ENCODE results near the gene OTUD4. TPM values are rescaled to one million over a fixed set of nuclear protein-coding genes. Genes with fewer than 3 reads are reported as not detected.

OTUD4 gene
- polyA plus RNA-seq, 3 donors: 7.5 to 14.4 (median 9.0) TPM

DNA sequence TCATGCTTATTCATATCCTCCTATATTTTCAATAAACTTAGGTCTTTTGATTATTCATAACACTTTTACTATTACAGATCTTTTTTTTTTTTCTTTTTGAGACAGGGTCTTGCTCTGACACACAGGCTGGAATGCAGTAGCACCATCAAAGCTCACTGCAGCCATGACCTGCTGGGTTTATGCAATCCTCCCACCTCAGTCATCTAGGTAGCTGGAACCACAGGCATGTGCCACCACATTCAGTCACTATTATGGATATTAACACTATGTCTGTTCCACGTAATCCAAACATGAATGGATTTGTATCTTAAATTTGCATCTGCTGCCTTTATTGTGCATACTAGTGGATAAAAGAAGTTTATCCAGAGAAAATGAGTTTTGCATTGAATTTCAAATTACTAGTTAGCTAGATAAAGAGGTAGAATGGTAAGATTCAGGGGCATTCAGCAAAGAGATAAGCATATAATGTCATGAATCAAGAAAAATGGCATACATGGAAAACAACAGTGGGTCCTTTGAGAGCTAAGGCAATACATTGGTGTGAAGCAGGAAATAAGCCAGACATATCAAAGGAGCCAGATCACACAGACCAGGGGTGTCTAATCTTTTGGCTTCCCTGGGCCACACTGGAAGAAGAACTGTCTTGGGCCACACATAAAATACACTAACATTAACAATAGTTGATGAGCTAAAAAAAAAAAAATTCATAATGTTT is 96.3 kb downstream of the OTUD4 start:
- H3K9me3 ChIP-seq (replicated peaks in 1 of 2; ENCODE audit: control insufficient read depth in 1 of 2, insufficient read depth in 1 of 2, low read length in 2 of 2): no peaks in the 10 kb centered on the region
- TF ChIP-seq, protein P1, sequence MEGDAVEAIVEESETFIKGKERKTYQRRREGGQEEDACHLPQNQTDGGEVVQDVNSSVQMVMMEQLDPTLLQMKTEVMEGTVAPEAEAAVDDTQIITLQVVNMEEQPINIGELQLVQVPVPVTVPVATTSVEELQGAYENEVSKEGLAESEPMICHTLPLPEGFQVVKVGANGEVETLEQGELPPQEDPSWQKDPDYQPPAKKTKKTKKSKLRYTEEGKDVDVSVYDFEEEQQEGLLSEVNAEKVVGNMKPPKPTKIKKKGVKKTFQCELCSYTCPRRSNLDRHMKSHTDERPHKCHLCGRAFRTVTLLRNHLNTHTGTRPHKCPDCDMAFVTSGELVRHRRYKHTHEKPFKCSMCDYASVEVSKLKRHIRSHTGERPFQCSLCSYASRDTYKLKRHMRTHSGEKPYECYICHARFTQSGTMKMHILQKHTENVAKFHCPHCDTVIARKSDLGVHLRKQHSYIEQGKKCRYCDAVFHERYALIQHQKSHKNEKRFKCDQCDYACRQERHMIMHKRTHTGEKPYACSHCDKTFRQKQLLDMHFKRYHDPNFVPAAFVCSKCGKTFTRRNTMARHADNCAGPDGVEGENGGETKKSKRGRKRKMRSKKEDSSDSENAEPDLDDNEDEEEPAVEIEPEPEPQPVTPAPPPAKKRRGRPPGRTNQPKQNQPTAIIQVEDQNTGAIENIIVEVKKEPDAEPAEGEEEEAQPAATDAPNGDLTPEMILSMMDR (IDR thresholded peaks at IDR 0.05): no peak
- Mint-ChIP-seq H3K4me3 (no peak overlapping the region), H3K9me3 (peaks cover 0 to 2% (median 0%) of the 10 kb centered on the region in 7 donors), H3K4me1 (peaks cover 11% of the 10 kb centered on the region), H3K36me3 (peaks cover 41 to 61% of the 10 kb centered on the region in 2 donors), H3K27ac (no peak overlapping the region), H3K27me3 (ENCODE audit: low read depth in 3 of 3) (no peaks in the 10 kb centered on the region)
- H4K20me1 ChIP-seq (ENCODE audit: insufficient read depth, low read length): no peaks in the 10 kb centered on the region
- H3K36me3 ChIP-seq (replicated peaks in 1 of 2; ENCODE audit: control insufficient read depth in 1 of 2, insufficient read depth in 2 of 2, low read length in 2 of 2): peaks cover 23 to 57% of the 10 kb centered on the region in 2 donors
- no peak overlapping the region for H3K4me2 ChIP-seq (replicated peaks; ENCODE audit: extremely low read depth, low read length, poor library complexity, severe bottlenecking)
- no CpG with 5 or more reads among the region's 1 CpG for WGBS (ENCODE audit: insufficient coverage)
- H3K4me1 ChIP-seq (ENCODE audit: control insufficient read depth in 1 of 2, insufficient read depth in 2 of 2, low read length in 2 of 2): peaks cover 0 to 5% of the 10 kb centered on the region in 2 donors
- no peak overlapping the region for H2AFZ ChIP-seq (ENCODE audit: insufficient read depth, low read depth, low read length, poor library complexity, severe bottlenecking)
- H3K4me3 ChIP-seq (replicated peaks in 1 of 3; ENCODE audit: low read depth in 2 of 3, low read length in 3 of 3): no peak overlapping the region
- H3K27ac ChIP-seq (ENCODE audit: low read depth in 1 of 2, low read length in 2 of 2): no peak overlapping the region
- intact Hi-C loops (cut with micrococcal nuclease): no loop called here
- H3K9ac ChIP-seq (ENCODE audit: insufficient read depth, low read length, poor library complexity, severe bottlenecking): no peak overlapping the region
- peaks cover 42% of the 10 kb centered on the region for H3K79me2 ChIP-seq (ENCODE audit: insufficient read depth, low read length)
- DNase-seq: no peak
- H3K27me3 ChIP-seq (ENCODE audit: control insufficient read depth in 2 of 2, insufficient read depth in 2 of 2, low read length in 2 of 2): no peaks in the 10 kb centered on the region

Small RNAs within 50 kb of the gene (small RNA-seq; reads per million reads assigned to genes)
- gene RF00019 (ENCODE audit: insufficient read length, low read depth): not detected

Other genes with a start within 250 kb of the OTUD4 start
- gene ANAPC10, start 82.4 kb downstream of the OTUD4 start, polyA plus RNA-seq: 10 to 100 TPM; 11.1 to 25.4 (median 21.3) TPM
- gene ABCE1, start 82.3 kb downstream of the OTUD4 start, polyA plus RNA-seq: 10 to 100 TPM; 22.1 to 25.0 (median 23.7) TPM